ENCODE data around the gene TRERF1. TPM values are rescaled to one million over a fixed set of nuclear protein-coding genes. Genes with fewer than 3 reads are reported as not detected.

The TRERF1 gene
- total RNA-seq, 1 experiment from 2014 or later, result 5.2 TPM

DNA sequence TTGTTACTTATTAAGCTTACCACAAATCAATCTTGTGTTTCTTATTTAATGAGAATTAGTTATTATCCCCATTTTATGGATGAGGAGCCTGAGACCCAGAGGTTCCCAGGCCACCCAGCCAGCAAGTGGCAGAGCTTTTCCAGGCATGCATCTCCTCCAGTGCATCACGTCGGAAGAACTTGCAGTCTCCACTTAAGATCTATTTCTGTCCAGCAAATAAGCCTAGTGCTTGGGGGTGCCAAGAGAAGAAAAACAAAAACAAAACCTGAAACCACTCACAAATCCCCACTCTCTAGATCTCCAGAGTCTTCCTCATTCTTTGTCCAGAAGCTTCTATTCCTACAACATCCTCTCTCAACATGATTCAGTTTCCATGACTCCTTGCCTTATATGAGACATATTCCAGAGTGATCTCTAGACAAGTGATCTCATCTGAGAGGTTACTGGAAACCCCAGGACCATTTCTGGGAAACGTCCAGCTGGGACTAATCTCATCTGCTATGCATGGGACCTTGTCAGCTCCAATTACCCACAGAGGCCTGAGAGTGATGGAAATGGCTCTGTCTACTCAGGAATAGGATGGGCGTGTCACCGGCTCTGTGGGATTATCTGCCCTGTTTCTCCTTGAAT, 261.1 kb downstream of the TRERF1 start:
- peak; percentile 54 for DNase-seq (ENCODE audit: low read depth)

DNA sequence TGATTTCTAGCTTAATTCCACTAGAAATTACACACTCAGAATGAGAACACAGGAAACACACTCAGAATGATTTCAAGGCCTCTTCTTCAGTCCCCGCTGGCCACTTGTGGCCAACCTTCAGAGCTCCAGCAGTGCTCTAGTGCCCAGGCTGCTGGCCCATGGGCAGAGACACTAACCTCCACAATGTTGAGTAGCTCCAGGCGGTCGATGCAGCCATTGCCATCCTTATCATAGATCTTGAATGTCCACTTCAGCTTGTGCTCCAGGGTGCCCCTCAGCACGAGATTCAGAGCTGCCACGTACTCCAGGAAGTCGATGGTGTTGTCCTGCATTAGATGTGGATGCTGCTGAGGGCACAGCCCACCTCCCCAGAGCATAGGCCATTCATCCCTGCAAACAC, 263.3 kb downstream of the TRERF1 start:
- DNase-seq (ENCODE audit: low read depth), result no peak

GRCh38 chr6:42185597-42185996, 266.1 kb downstream of the TRERF1 start:
- DNase-seq (ENCODE audit: low read depth), result no peak

DNA sequence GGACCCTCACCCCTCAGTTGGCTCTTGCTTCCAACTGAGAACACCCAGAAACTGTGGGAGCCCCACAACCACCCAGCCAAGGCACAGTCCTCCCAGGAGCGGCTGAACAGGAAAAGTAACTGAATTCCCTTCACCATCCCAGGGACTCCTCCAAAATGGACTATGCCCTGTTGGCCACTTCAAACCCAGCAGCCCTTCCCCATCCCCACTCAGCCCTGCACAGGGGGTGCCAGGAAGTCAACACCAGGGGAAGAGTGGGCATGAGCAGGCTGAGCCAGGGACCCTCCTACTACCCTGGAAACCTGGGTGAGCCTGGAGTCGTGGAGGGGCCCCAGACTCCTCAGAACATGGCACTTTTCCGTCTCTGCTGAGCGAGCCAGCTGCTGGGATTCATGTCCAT, 267.3 kb downstream of the TRERF1 start:
- DNase-seq (ENCODE audit: low read depth), result no peak

DNA sequence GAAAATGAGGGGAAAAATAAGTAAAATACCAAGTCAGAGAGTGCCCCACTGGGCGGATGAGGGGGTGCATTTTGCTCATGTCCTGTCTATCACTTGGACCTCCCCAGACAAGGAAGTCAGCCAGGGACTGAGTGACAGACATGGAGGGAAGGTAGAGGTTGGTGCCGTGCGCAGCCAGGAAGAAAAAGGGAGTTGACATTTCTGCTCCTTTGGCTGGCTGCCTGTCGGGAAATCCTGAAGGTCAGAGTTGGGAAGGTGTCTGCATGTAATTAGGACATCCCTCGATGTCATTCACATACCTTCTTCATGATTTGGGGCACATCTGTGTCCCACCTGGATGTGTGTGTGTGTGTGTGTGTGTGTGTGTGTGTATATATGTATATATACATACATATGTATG, 269.6 kb downstream of the TRERF1 start:
- no peak for DNase-seq (ENCODE audit: low read depth)

- no peak for DNase-seq (ENCODE audit: low read depth)
These were observed 271.8 kb downstream of the TRERF1 start for GRCh38 chr6:42179945-42180313.

DNA sequence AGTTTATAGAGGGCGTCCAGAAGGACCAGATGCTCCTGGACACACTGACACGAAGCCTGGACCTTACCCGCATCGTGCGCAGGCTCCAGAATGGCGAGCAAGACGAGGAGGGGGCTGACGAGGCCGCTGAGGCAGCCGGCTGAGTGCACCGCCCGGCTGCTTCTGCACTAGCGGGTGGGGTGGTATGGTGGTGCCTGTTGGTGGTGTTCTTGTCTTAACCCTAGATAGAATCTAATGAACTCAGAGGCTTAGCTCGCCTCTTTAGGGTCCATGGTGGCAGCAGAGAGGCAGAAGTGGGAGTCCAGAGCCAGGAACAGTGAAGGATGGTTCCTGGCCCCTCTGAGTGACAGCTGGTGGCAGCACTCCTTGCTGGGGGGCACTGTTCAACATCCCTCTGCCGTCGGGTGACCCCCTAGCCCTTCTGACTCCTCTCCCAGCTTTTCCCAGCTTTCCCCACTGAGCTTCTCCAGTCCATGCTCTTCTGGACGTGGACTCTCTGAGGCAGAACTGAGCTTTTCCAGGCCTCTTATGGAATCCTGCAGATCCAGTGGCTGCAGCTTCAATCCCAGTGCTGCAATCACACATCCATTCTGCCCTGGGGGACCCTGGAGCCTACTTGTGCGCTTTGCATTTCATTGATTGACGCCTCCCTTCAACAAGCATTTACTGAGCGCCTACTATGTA, 272.3 kb downstream of the TRERF1 start:
- no peak for DNase-seq (ENCODE audit: low read depth)

DNA sequence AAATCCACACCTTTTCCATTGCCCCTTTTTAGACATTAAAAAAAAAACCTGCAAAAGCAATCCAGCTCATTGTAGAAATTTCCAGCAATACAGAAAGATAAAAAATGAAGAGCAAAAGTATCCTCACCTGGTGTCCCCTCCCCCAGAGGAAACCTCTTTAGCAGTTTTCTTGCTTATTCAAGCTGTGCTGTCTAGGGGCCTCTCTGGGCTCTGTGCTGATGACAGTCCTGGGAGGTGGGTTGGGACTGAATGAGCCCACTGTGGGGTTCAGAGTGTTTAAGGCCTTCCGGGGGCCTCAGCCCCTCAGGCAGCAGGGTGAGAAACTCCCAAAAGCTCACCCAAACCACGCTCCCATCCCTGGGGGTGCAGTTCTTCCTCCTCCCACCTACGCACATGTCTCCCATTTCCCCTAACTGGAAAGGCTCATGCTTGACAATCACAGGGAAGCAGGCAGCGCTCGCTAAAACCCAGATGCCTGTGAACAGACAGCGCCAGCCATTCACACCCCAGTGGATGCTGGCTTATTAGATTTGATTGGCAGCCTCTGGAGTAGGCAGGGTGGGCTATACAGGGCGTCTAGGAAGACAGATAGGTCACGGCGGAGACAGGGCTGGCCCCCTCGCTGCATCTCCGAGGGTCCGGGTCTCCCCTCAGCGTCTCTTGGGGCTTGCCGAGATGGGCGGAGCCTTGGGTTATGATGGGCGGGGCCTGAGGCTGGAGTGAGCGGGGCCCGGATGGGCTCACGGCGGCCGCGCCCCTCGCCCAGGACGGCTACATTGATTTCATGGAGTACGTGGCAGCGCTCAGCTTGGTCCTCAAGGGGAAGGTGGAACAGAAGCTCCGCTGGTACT, 274.0 kb downstream of the TRERF1 start:
- no peak for DNase-seq (ENCODE audit: low read depth)

- no peak for DNase-seq (ENCODE audit: low read depth)
These were observed 274.7 kb downstream of the TRERF1 start for GRCh38 chr6:42176981-42177380.

GRCh38 chr6:42175860-42176259, 275.9 kb downstream of the TRERF1 start:
- DNase-seq (ENCODE audit: low read depth), result no peak

Other genes starting within 250 kb of the TRERF1 start
- 65.0 and 72.9 TPM in 2 replicates for gene MRPS10, start 234.1 kb downstream of the TRERF1 start, total RNA-seq (2014; rRNA removed; shearing (Covaris generic))
- gene UBR2, start 112.1 kb upstream of the TRERF1 start, total RNA-seq (2014; rRNA removed; shearing (Covaris generic)), result 20.6 and 22.6 TPM in 2 replicates

Data from RPMI7951 (cell line).